Measurements from ENCODE around the gene SIK3. TPM values are rescaled to one million over a fixed set of nuclear protein-coding genes. Genes with fewer than 3 reads are reported as not detected.

The SIK3 gene
- total and polyA plus RNA-seq, 2 experiments from 2014 or later, result 6.1 to 33.9 TPM

DNA sequence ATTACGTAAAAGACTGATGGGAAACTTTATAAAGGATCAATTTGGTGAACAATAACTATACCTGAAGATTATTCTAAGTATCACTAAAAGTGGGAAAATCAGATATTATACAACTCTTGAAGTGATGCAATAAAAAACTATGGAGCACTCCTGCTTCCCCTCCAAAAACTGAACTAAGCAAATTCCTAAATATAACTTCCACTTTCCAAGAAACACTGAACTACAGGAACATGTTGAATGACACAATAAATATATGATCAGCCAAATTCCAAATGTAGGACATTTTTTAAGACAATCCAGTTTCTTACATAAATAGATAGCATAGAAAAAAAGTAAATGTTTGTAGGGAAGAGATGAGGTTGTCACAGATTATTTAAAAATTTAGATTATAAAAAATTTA lies 158.7 kb downstream of the SIK3 start:
- Histone ChIP-seq H3K79me2 (replicated peaks; ENCODE audit: insufficient read depth) (no peaks in the 10 kb centered on the region), H3K4me1 (ENCODE audit: insufficient read depth) (no peaks in the 10 kb centered on the region), H3K27me3 (ENCODE audit: insufficient read depth) (no peaks in the 10 kb centered on the region), H2AFZ (no peak overlapping the region), H3K4me3 (no peak overlapping the region), H3K27ac (ENCODE audit: low read depth) (no peak overlapping the region), H3K36me3 (ENCODE audit: insufficient read depth) (no peaks in the 10 kb centered on the region), H3F3A (replicated peaks; ENCODE audit: low read depth) (no peaks in the 10 kb centered on the region), H3K4me2 (no peak overlapping the region), H3K9me2 (ENCODE audit: insufficient read depth) (no peaks in the 10 kb centered on the region), H4K20me1 (replicated peaks; ENCODE audit: insufficient read depth) (no peaks in the 10 kb centered on the region; the same call in 1 of the 2 replicates)
- Mint-ChIP-seq H3K4me1 (no peaks in the 10 kb centered on the region), H3K27ac (no peak overlapping the region), H3K36me3 (ENCODE audit: low read depth) (no peaks in the 10 kb centered on the region), H3K27me3 (ENCODE audit: insufficient read depth, low read depth, poor library complexity) (no peaks in the 10 kb centered on the region), H3K4me3 (no peak overlapping the region), H3K9me3 (no peaks in the 10 kb centered on the region)
- TF ChIP-seq EZH2 (IDR thresholded peaks at IDR 0.05; ENCODE audit: low read depth, unreplicated experiment) (no peak), ETS1 (IDR thresholded peaks at IDR 0.05) (no peak), POLR2AphosphoS5 (IDR thresholded peaks at IDR 0.05; ENCODE audit: low read depth) (no peak), NANOG (IDR thresholded peaks at IDR 0.05; ENCODE audit: borderline replicate concordance) (no peak), EZH2phosphoT487 (IDR thresholded peaks at IDR 0.05; ENCODE audit: unreplicated experiment) (no peak), ZNF331 (CRISPR knock-in tag; IDR thresholded peaks at IDR 0.05; ENCODE audit: low read depth) (no peak), ZNF462 (CRISPR knock-in tag; IDR thresholded peaks at IDR 0.05) (no peak), REST (IDR thresholded peaks at IDR 0.05; ENCODE audit: unreplicated experiment) (no peak), JUNB (IDR thresholded peaks at IDR 0.05; ENCODE audit: unreplicated experiment) (no peak), STAT1 (IDR thresholded peaks at IDR 0.05; ENCODE audit: unreplicated experiment) (no peak)
- TF ChIP-seq, protein P1, sequence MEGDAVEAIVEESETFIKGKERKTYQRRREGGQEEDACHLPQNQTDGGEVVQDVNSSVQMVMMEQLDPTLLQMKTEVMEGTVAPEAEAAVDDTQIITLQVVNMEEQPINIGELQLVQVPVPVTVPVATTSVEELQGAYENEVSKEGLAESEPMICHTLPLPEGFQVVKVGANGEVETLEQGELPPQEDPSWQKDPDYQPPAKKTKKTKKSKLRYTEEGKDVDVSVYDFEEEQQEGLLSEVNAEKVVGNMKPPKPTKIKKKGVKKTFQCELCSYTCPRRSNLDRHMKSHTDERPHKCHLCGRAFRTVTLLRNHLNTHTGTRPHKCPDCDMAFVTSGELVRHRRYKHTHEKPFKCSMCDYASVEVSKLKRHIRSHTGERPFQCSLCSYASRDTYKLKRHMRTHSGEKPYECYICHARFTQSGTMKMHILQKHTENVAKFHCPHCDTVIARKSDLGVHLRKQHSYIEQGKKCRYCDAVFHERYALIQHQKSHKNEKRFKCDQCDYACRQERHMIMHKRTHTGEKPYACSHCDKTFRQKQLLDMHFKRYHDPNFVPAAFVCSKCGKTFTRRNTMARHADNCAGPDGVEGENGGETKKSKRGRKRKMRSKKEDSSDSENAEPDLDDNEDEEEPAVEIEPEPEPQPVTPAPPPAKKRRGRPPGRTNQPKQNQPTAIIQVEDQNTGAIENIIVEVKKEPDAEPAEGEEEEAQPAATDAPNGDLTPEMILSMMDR (conservative IDR thresholded peaks at IDR 0.05; ENCODE audit: low read depth in 2 of 2), result no peak
- DNase-seq (ENCODE audit: low spot score) (no peak), ATAC-seq (no peak)

Measured in GM23338 (cell line).